BJ (cell line): Measurements from ENCODE around the gene FGFR1OP2. TPM values are rescaled to one million over a fixed set of nuclear protein-coding genes. Genes with fewer than 3 reads are reported as not detected.

Source experiments
- CTCF ChIA-PET: fragments of 350-600 bp; formaldehyde crosslinking; extraction: SDS; loops from one replicate; lab custom pipeline; 2021; ENCODE audit warnings: antibody characterized with exemption, inconsistent platforms; lab: Yijun Ruan, JAX
- POLR2A ChIA-PET: fragments of 300-600 bp; sonication (Branson Sonifier 250); formaldehyde crosslinking; extraction: SDS; loops from one replicate; lab custom pipeline; 2021; ENCODE audit warnings: antibody characterized with exemption; lab: Charles Lee
- DNase-seq: peaks from one replicate; pipeline ENCODE4 v3.0.0-alpha.2; 2011; ENCODE audit warnings: low read depth
- H3K27me3 ChIP-seq: 2 replicates; pipeline ENCODE4 v1.6.0; 2011; ENCODE audit warnings: low read length; ENCODE audit not compliant: control insufficient read depth, insufficient read depth
- H3K36me3 ChIP-seq: 2 replicates; pipeline ENCODE4 v1.5.1; 2011; ENCODE audit warnings: low read length; ENCODE audit not compliant: control insufficient read depth, insufficient read depth
- H3K4me3 ChIP-seq: 2 replicates; pipeline ENCODE4 v1.5.1; 2011; ENCODE audit warnings: low read depth, mild to moderate bottlenecking, control low read depth, low read length
- CTCF ChIP-seq: IDR thresholded peaks from 2 replicates; pipeline ENCODE4 v1.5.1; 2011; ENCODE audit warnings: low read depth, mild to moderate bottlenecking, control low read depth, inconsistent platforms, low read length, moderate library complexity; ENCODE audit not compliant: insufficient read depth
- polyA plus RNA-seq: library from polyadenylated mRNA; depleted of rRNA; stranded (reverse); fragments of >200 nt; gene quantifications from 2 replicates; pipeline ENCODE4 v1.2.3, GENCODE V29; 2011; rRNA removed

Gene FGFR1OP2
- polyA plus RNA-seq, 1 experiment, result 16.1 TPM

DNA sequence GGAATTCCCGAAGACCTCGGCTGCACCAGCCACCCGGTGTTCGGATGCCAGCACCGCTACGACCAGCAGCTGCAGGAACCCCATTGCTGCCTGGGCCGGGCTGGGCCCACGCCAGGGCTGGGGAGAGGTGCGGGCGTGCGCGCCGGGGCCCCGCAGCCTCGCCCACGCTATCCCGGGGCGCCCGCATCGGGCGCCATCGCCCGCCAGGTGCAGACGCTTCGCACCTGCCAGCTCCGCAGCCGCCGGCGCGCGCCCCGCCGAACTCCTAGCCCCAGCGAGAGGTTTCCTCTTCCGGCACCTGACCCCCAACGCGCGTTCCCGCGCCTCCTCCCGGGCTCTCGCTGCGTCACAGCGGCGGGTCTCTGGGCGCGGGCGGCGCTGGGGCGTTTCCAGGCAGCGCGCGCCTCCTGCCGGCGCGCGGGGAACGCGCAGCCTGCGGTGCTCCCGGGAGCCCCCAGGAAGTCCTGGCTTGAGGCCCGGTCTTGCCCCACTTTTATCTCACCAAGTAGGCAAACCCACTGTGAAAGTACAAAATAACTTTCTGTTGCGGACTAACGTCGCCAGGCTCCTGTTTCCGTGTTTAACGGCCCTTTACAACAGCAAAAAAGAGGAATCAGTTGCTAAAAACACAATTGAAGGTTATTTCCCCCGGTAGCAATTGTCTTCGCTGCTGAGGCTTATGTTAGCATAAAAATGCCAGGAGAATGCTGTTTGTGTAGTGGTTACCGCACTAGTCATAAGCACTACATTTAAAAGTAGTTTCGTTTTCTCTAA lies 76.0 kb downstream of the FGFR1OP2 start, which contains the start of gene TM7SF3:
Gene TM7SF3, minus strand, starts transcription at position 300 of the 774 bp plus-strand sequence. Its CDS starts 216 bp downstream, at position 84.
- CTCF ChIA-PET, result interaction anchor here (0.7 to 4.9 kb wide), 27 partner anchors 8 to 309 kb away, joined by 3 to 67 read pairs (median 4); partner anchors contain the start of gene MED21
- TF ChIP-seq CTCF, result peak; percentile 69
- POLR2A ChIA-PET, result interaction anchor here (0.6 kb wide), 1 partner anchor 12 kb away, joined by 6 read pairs; no protein-coding TSS in a partner anchor

DNA sequence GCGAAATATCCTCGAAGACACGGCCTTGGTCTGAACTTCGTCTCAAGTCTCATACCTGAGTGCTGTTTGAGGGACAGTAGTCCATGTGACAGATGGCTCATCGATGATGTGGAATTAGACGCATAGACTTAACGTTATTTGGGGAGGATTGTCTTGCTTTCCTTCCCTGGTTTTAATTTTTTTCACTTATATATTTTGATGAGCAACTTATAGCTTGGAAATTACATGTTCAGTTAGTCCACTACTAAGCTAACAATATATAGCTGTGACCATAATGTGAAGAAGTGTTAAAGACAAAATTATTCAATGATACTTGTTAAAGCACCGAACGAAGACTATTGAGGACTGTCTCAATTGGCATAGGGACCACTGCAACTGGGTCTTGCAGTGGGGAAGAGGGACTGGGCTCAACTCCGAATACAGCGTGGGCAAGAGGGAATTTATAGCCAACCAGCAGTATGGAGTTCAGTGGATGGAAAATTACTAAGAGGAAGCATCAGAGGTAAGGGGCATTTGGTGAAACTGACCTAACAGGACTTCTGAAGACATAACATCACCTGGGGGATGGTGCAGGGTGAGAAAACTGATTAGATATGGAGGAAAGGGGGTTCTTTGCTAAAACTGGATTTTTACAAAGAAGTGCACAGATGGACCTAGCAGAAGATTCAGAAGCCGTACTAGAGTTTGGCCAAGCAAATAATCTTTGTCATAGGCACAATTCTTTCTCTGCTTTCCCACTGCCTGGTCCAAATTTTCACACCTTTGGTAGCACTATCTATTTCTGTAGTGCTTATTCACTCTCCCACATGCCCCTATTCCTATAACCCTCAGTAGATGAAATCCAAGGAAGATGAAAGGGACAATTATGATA lies 76.8 kb downstream of the FGFR1OP2 start:
- no peaks in the 10 kb centered on the region for H3K36me3 ChIP-seq
- peak overlapping the region; percentile 89 for H3K4me3 ChIP-seq
- TF ChIP-seq CTCF, result no peak
- H3K27me3 ChIP-seq, result no peaks in the 10 kb centered on the region
- ChIA-PET CTCF (interaction anchor here (0.6 to 4.9 kb wide), 21 partner anchors 10 to 299 kb away, joined by 3 to 67 read pairs (median 4); partner anchors contain the start of genes FGFR1OP2 and STK38L), POLR2A (interaction anchor here (0.6 kb wide), 1 partner anchor 119 kb away, joined by 3 read pairs; no protein-coding TSS in a partner anchor)
- no peak for DNase-seq

More for the DNA sequence above, 76.0 kb downstream of the FGFR1OP2 start, which contains the start of gene TM7SF3:
- Histone ChIP-seq H3K27me3 (no peaks in the 10 kb centered on the region), H3K36me3 (no peaks in the 10 kb centered on the region), H3K4me3 (peak within 1 kb of the TSS; percentile 89)
- DNase-seq, result peak; percentile 24

DNA sequence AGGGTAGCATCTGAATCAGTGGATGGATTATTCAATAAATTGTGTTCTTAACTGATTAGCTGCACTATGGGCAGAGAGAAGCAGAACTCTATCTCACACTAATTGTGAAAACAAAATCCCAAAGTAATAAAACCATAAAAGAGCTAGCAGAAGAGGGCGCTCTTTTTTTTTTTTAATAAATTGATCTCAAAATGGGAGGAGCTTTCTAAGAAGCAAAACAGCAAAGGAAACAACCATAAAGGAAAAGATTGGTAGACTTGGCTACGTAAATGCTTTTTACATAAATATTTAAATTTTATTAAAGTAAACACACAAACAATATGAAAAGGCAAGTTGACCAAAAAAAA lies 77.4 kb downstream of the FGFR1OP2 start:
- POLR2A ChIA-PET, result interaction anchor here (0.6 kb wide), 1 partner anchor 119 kb away, joined by 3 read pairs; no protein-coding TSS in a partner anchor
- no peaks in the 10 kb centered on the region for H3K36me3 ChIP-seq
- TF ChIP-seq CTCF, result peak; percentile 41
- H3K27me3 ChIP-seq, result no peaks in the 10 kb centered on the region
- CTCF ChIA-PET, result interaction anchor here (0.6 to 4.9 kb wide), 20 partner anchors 9 to 637 kb away, joined by 3 to 67 read pairs (median 4); partner anchors contain the start of genes FGFR1OP2 and STK38L
- H3K4me3 ChIP-seq, result no peak overlapping the region
- DNase-seq, result no peak

Other genes starting within 250 kb of the FGFR1OP2 start
- gene ITPR2, start 105.3 kb upstream of the FGFR1OP2 start, polyA plus RNA-seq, result 3.5 and 6.1 TPM in 2 replicates
- gene INTS13, start 489 bp upstream of the FGFR1OP2 start, polyA plus RNA-seq, result 11.4 and 25.9 TPM in 2 replicates
- gene TM7SF3, start 75.9 kb downstream of the FGFR1OP2 start, polyA plus RNA-seq, result 75.2 and 111 TPM in 2 replicates
- 34.6 and 61.5 TPM in 2 replicates for gene MED21, start 84.1 kb downstream of the FGFR1OP2 start, polyA plus RNA-seq
- not detected in 2 replicates for gene C12orf71, start 144.1 kb downstream of the FGFR1OP2 start, polyA plus RNA-seq